MM.1S (cell line): ENCODE measurements around the gene PDYN.

Source experiments
- DNase-seq: peaks from one replicate; pipeline ENCODE4 v3.0.0-alpha.2; 2015
- H2AFZ ChIP-seq: fragments of 300-600 bp; sonication (generic); 2 replicates; pipeline ENCODE4 v1.6.0; 2016; ENCODE audit warnings: antibody characterized with exemption, low read length
- H3F3A ChIP-seq: fragments of 300-600 bp; sonication (generic); 2 replicates; pipeline ENCODE4 v1.6.1; 2016; ENCODE audit warnings: mild to moderate bottlenecking, antibody characterized with exemption, low read length, moderate library complexity, mixed read lengths; ENCODE audit not compliant: insufficient read depth
- H3K27ac ChIP-seq: fragments of 300-600 bp; sonication (generic); 2 replicates; pipeline ENCODE4 v1.5.1; 2016; ENCODE audit warnings: mild to moderate bottlenecking, low read length
- H3K27me3 ChIP-seq: fragments of 300-600 bp; sonication (generic); replicated peaks from 2 replicates; pipeline ENCODE4 v1.6.0; 2016; ENCODE audit warnings: low read length; ENCODE audit not compliant: insufficient read depth
- H3K36me3 ChIP-seq: fragments of 300-600 bp; sonication (generic); replicated peaks from 2 replicates; pipeline ENCODE4 v1.6.1; 2016; ENCODE audit warnings: mild to moderate bottlenecking, low read length, mixed read lengths; ENCODE audit not compliant: insufficient read depth
- H3K4me1 ChIP-seq: fragments of 300-600 bp; sonication (generic); 2 replicates; pipeline ENCODE4 v1.6.1; 2016; ENCODE audit warnings: low read length, mixed read lengths
- H3K4me2 ChIP-seq: fragments of 300-600 bp; sonication (generic); 2 replicates; pipeline ENCODE4 v1.6.0; 2016; ENCODE audit warnings: low read depth, low read length
- H3K4me3 ChIP-seq: fragments of 300-600 bp; sonication (generic); 2 replicates; pipeline ENCODE4 v1.5.1; 2016; ENCODE audit warnings: low read length, mixed read lengths
- H3K79me2 ChIP-seq: fragments of 300-600 bp; sonication (generic); 2 replicates; pipeline ENCODE4 v1.6.1; 2016; ENCODE audit warnings: mixed run types, low read length, mixed read lengths
- H3K9ac ChIP-seq: fragments of 300-600 bp; sonication (generic); 2 replicates; pipeline ENCODE4 v1.6.1; 2016; ENCODE audit warnings: low read length, mixed read lengths
- H3K9me2 ChIP-seq: fragments of 300-600 bp; sonication (generic); replicated peaks from 2 replicates; pipeline ENCODE4 v1.6.1; 2016; ENCODE audit warnings: mild to moderate bottlenecking, low read length, mixed read lengths; ENCODE audit not compliant: insufficient read depth
- H3K9me3 ChIP-seq: fragments of 300-600 bp; sonication (generic); replicated peaks from 2 replicates; pipeline ENCODE4 v1.6.1; 2016; ENCODE audit warnings: mild to moderate bottlenecking, low read length, mixed read lengths; ENCODE audit not compliant: insufficient read depth
- H4K20me1 ChIP-seq: fragments of 300-600 bp; sonication (generic); 2 replicates; pipeline ENCODE4 v1.6.1; 2016; ENCODE audit warnings: mild to moderate bottlenecking, low read length, moderate library complexity, mixed read lengths; ENCODE audit not compliant: insufficient read depth
- CTCF ChIP-seq: fragments of 300-600 bp; sonication (generic); IDR thresholded peaks from 2 replicates; pipeline ENCODE4 v1.5.1; 2016; ENCODE audit warnings: antibody characterized with exemption, low read length, mixed read lengths
- EZH2 ChIP-seq: fragments of 300-600 bp; sonication (generic); optimal IDR thresholded peaks from 2 replicates; pipeline ENCODE3; 2017; ENCODE audit warnings: low read depth, mild to moderate bottlenecking, antibody characterized with exemption, low read length, mixed read lengths
- EZH2phosphoT487 ChIP-seq: fragments of 300-600 bp; sonication (generic); IDR thresholded peaks from 2 replicates; pipeline ENCODE4 v1.6.1; 2018; ENCODE audit warnings: antibody characterized with exemption, low read length

The PDYN gene

GRCh38 chr20:1961374-1961773, 32.5 kb downstream of the PDYN start:
- Histone ChIP-seq H4K20me1 (no peaks in the 10 kb centered on the region), H3K79me2 (no peaks in the 10 kb centered on the region), H3F3A (no peaks in the 10 kb centered on the region), H3K27ac (no peak overlapping the region), H3K27me3 (no peaks in the 10 kb centered on the region), H3K9me3 (no peaks in the 10 kb centered on the region), H3K4me2 (no peak overlapping the region), H3K4me1 (no peaks in the 10 kb centered on the region; the same call in 1 of the 2 replicates), H3K36me3 (no peaks in the 10 kb centered on the region), H3K4me3 (no peak overlapping the region), H3K9me2 (no peaks in the 10 kb centered on the region), H3K9ac (no peak overlapping the region), H2AFZ (no peak overlapping the region)
- no peak for DNase-seq
- TF ChIP-seq CTCF (no peak), EZH2phosphoT487 (no peak), EZH2 (no peak)

GRCh38 chr20:1959156-1959555, 34.7 kb downstream of the PDYN start:
- Histone ChIP-seq H3K9ac (no peak overlapping the region), H3K4me1 (no peaks in the 10 kb centered on the region), H3K9me2 (no peaks in the 10 kb centered on the region), H3K4me3 (no peak overlapping the region), H4K20me1 (no peaks in the 10 kb centered on the region), H3K9me3 (no peaks in the 10 kb centered on the region), H3K79me2 (no peaks in the 10 kb centered on the region), H3K4me2 (no peak overlapping the region), H2AFZ (no peak overlapping the region), H3F3A (no peaks in the 10 kb centered on the region), H3K27me3 (no peaks in the 10 kb centered on the region), H3K27ac (no peak overlapping the region), H3K36me3 (no peaks in the 10 kb centered on the region)
- DNase-seq = no peak
- no peak for TF ChIP-seq CTCF
- no peak for TF ChIP-seq EZH2
- TF ChIP-seq EZH2phosphoT487 = no peak

- TF ChIP-seq CTCF (no peak), EZH2 (no peak), EZH2phosphoT487 (no peak)
- Histone ChIP-seq H4K20me1 (no peaks in the 10 kb centered on the region), H3K9ac (no peak overlapping the region), H2AFZ (no peak overlapping the region), H3K27ac (no peak overlapping the region), H3K36me3 (no peaks in the 10 kb centered on the region), H3K4me2 (no peak overlapping the region), H3K79me2 (no peaks in the 10 kb centered on the region), H3F3A (0 out of 2 replicates have a peak, but pooled peaks cover under 1% of the 10 kb centered on the region), H3K4me1 (peaks cover 4% of the 10 kb centered on the region; the same call in 1 of the 2 replicates), H3K9me3 (no peaks in the 10 kb centered on the region), H3K27me3 (no peaks in the 10 kb centered on the region), H3K9me2 (no peaks in the 10 kb centered on the region), H3K4me3 (no peak overlapping the region)
- no peak for DNase-seq
Measured at GRCh38 chr20:1958426-1958825, 35.4 kb downstream of the PDYN start.

GRCh38 chr20:1955217-1955616, 38.6 kb downstream of the PDYN start:
- Histone ChIP-seq H3K9me2 (no peaks in the 10 kb centered on the region), H4K20me1 (no peaks in the 10 kb centered on the region), H3K9me3 (no peaks in the 10 kb centered on the region), H3K4me3 (no peak overlapping the region), H3K4me1 (peaks cover 20% of the 10 kb centered on the region), H3K9ac (no peak overlapping the region), H3K27ac (no peak overlapping the region), H3K4me2 (no peak overlapping the region), H3K79me2 (no peaks in the 10 kb centered on the region), H3K27me3 (no peaks in the 10 kb centered on the region), H3K36me3 (no peaks in the 10 kb centered on the region), H3F3A (peaks cover 15% of the 10 kb centered on the region; the same call in 1 of the 2 replicates), H2AFZ (no peak overlapping the region)
- TF ChIP-seq EZH2phosphoT487 (no peak), CTCF (no peak), EZH2 (no peak)
- no peak for DNase-seq
